Measurements from ENCODE around the gene ITGB1BP1.

The ITGB1BP1 gene

DNA sequence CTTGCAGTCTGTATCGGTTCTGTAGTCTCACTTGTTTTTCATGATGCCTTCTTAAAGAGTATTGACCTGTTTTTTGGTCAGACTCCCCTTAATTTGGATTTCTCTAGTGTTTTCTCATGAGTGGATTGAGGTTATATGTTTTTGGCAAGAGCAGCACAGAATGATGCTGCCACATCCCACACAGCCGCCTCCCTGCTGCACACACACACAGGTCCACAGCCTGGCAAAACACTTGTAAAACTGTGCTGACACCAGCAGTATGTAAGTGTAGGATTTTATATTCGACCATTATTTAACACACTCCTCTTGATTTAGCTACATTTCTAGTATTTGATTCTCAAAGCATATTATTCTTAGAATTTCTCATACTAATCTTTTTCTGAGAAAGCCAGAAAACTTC, 68.1 kb downstream of the ITGB1BP1 start:
- CTCF ChIA-PET = no interaction called here
- TF ChIP-seq SUZ12 (IDR thresholded peaks at IDR 0.05) (no peak), ELF4 (IDR thresholded peaks at IDR 0.05) (no peak), L3MBTL2 (conservative IDR thresholded peaks at IDR 0.05) (no peak), BHLHE40 (IDR thresholded peaks at IDR 0.05; ENCODE audit: borderline replicate concordance) (no peak), ARNT (IDR thresholded peaks at IDR 0.05) (no peak), CTBP1 (IDR thresholded peaks at IDR 0.05; ENCODE audit: borderline replicate concordance) (no peak)
- DNase-seq (ENCODE audit: extremely low spot score) = no peak
- POLR2A ChIA-PET = no interaction called here

DNA sequence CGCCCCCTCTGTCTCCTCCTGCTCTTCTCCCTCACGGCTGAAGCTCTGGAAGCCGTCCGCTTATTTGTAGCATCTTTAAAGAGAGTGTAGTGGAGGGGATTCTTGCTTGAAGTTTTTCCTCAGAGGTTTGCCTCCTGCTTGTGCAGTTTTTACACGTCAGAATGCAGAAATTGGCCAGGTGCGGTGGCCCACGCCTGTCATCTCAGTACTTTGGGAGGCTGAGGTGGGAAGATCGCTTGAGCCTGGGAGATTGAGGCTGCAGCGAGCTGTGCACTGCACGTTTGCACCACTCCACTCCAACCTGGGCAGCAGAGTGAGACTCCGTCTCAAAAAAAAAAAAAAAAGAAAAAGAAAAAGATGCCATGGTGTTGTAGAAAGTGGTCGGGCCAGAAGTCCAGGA, 69.0 kb downstream of the ITGB1BP1 start:
- POLR2A ChIA-PET = no interaction called here
- CTCF ChIA-PET = interaction anchor here (1.0 kb wide), 1 partner anchor 9 kb away, joined by 3 read pairs; no protein-coding TSS in a partner anchor
- DNase-seq (ENCODE audit: extremely low spot score) = no peak
- TF ChIP-seq SP1 (IDR thresholded peaks at IDR 0.05) (no peak), CTBP1 (IDR thresholded peaks at IDR 0.05; ENCODE audit: borderline replicate concordance) (no peak), ARNT (IDR thresholded peaks at IDR 0.05) (no peak), ZNF384 (IDR thresholded peaks at IDR 0.05) (no peak), FOXA1 (IDR thresholded peaks at IDR 0.05) (no peak), BHLHE40 (IDR thresholded peaks at IDR 0.05; ENCODE audit: borderline replicate concordance) (no peak), NFRKB (IDR thresholded peaks at IDR 0.05) (no peak), FOXK2 (IDR thresholded peaks at IDR 0.05) (no peak), HDGF (IDR thresholded peaks at IDR 0.05; ENCODE audit: borderline replicate concordance) (no peak), LEF1 (IDR thresholded peaks at IDR 0.05; ENCODE audit: borderline replicate concordance) (no peak), ELF4 (IDR thresholded peaks at IDR 0.05) (no peak), TARDBP (IDR thresholded peaks at IDR 0.05) (no peak)
- TF ChIP-seq, protein P1, sequence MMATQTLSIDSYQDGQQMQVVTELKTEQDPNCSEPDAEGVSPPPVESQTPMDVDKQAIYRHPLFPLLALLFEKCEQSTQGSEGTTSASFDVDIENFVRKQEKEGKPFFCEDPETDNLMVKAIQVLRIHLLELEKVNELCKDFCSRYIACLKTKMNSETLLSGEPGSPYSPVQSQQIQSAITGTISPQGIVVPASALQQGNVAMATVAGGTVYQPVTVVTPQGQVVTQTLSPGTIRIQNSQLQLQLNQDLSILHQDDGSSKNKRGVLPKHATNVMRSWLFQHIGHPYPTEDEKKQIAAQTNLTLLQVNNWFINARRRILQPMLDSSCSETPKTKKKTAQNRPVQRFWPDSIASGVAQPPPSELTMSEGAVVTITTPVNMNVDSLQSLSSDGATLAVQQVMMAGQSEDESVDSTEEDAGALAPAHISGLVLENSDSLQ (IDR thresholded peaks at IDR 0.05) = no peak

All from HEK293T (cell line).